ENCODE results near the gene CD160.

DNA sequence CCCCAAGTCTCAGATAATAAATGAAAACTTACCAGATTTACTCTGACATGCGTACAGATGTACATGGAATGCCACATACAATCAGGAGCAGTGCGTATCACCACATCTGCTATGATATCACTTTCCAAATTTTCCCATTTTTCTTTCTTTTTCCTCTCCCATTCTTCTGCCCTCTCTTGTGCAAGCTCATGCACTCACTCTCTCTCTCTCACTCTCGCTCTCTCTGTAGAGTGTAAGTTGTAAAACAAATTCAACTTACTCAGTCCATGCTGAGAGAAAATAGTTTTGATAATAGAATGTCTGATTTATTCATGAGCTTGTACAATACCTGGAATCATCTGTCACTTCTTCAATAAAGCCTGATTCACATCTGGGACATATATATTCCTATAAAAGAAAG, 69.3 kb downstream of the CD160 start:
- no peak for TF ChIP-seq POLR2A (IDR thresholded peaks at IDR 0.05)
- TF ChIP-seq, protein P1, sequence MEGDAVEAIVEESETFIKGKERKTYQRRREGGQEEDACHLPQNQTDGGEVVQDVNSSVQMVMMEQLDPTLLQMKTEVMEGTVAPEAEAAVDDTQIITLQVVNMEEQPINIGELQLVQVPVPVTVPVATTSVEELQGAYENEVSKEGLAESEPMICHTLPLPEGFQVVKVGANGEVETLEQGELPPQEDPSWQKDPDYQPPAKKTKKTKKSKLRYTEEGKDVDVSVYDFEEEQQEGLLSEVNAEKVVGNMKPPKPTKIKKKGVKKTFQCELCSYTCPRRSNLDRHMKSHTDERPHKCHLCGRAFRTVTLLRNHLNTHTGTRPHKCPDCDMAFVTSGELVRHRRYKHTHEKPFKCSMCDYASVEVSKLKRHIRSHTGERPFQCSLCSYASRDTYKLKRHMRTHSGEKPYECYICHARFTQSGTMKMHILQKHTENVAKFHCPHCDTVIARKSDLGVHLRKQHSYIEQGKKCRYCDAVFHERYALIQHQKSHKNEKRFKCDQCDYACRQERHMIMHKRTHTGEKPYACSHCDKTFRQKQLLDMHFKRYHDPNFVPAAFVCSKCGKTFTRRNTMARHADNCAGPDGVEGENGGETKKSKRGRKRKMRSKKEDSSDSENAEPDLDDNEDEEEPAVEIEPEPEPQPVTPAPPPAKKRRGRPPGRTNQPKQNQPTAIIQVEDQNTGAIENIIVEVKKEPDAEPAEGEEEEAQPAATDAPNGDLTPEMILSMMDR (IDR thresholded peaks at IDR 0.05), result no peak

Data from ovary (tissue), 3 donors.